IMR-90 (cell line): ENCODE data around the gene AIF1.

Source experiments
- BHLHE40 ChIP-seq: fragments of 150-350 bp; IDR thresholded peaks from 2 replicates; pipeline ENCODE4 v1.6.1; 2016; ENCODE audit warnings: mild to moderate bottlenecking, low read depth, low read length
- CEBPB ChIP-seq: IDR thresholded peaks from 2 replicates; pipeline ENCODE4 v1.6.1; 2012; ENCODE audit warnings: low read depth, low read length, improper control_type of control experiment
- FOS ChIP-seq: fragments of 150-350 bp; IDR thresholded peaks from 2 replicates; pipeline ENCODE4 v1.6.1; 2016; ENCODE audit warnings: low read depth, low read length
- MAFK ChIP-seq: IDR thresholded peaks from 2 replicates; pipeline ENCODE4 v1.6.1; 2012; ENCODE audit warnings: low read depth, low read length, improper control_type of control experiment
- MAZ ChIP-seq: IDR thresholded peaks from 2 replicates; pipeline ENCODE4 v1.6.1; 2012; ENCODE audit warnings: low read depth, mild to moderate bottlenecking, low read length, improper control_type of control experiment, moderate library complexity, borderline replicate concordance
- MXI1 ChIP-seq: IDR thresholded peaks from 2 replicates; pipeline ENCODE4 v1.6.1; 2012; ENCODE audit warnings: low read depth, mild to moderate bottlenecking, low read length, moderate library complexity, borderline replicate concordance
- NFE2L2 ChIP-seq: fragments of 150-350 bp; IDR thresholded peaks from 2 replicates; pipeline ENCODE4 v1.6.1; 2016; ENCODE audit warnings: low read depth, mild to moderate bottlenecking, low read length
- POLR2A ChIP-seq: IDR thresholded peaks from 2 replicates; pipeline ENCODE4 v1.6.1; 2012; ENCODE audit warnings: mild to moderate bottlenecking, low read depth, low read length
- RCOR1 ChIP-seq: IDR thresholded peaks from 2 replicates; pipeline ENCODE4 v1.6.1; 2012; ENCODE audit warnings: mild to moderate bottlenecking, low read length, improper control_type of control experiment; ENCODE audit not compliant: insufficient replicate concordance
- RFX5 ChIP-seq: IDR thresholded peaks from 2 replicates; pipeline ENCODE4 v1.8.0; 2012; ENCODE audit warnings: low read depth, mild to moderate bottlenecking, low read length, moderate library complexity
- USF2 ChIP-seq: fragments of 150-350 bp; IDR thresholded peaks from 2 replicates; pipeline ENCODE4 v1.6.1; 2017; ENCODE audit warnings: mild to moderate bottlenecking, antibody characterized with exemption, low read length, low read depth
- TF ChIP-seq, protein P1 (sequence below): conservative IDR thresholded peaks from 2 replicates; pipeline ENCODE4 v1.5.1; 2012; ENCODE audit warnings: mild to moderate bottlenecking, low read depth, low read length, improper control_type of control experiment

DNA sequence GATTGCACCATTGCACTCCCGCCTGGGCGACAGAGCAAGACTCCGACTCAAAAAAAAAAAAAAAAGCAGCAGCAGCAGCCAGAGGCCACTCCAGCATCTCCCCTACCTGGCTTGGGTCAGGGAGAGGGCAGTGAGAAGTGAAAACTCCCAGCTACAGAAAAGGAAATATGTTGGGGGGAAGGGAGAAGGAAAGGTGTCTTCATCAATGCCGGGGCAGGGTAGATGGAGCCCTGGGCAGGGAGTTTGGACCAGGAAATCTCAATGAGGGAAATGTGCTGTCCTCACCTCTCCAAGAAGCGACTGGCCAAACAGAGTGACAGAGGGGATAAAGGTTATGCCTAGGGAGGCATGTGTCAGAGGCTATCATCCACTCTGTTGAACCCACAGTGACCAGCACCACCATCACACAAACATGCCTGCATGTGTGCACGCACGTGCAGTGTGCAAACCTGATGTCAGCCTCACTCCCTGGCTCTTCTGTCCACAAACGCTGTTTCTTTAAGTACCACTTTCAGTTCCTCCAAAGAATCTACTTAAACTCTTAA lies 887 bp upstream of the AIF1 start:
- TF ChIP-seq, protein P1, sequence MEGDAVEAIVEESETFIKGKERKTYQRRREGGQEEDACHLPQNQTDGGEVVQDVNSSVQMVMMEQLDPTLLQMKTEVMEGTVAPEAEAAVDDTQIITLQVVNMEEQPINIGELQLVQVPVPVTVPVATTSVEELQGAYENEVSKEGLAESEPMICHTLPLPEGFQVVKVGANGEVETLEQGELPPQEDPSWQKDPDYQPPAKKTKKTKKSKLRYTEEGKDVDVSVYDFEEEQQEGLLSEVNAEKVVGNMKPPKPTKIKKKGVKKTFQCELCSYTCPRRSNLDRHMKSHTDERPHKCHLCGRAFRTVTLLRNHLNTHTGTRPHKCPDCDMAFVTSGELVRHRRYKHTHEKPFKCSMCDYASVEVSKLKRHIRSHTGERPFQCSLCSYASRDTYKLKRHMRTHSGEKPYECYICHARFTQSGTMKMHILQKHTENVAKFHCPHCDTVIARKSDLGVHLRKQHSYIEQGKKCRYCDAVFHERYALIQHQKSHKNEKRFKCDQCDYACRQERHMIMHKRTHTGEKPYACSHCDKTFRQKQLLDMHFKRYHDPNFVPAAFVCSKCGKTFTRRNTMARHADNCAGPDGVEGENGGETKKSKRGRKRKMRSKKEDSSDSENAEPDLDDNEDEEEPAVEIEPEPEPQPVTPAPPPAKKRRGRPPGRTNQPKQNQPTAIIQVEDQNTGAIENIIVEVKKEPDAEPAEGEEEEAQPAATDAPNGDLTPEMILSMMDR: no peak
- no peak for TF ChIP-seq POLR2A
- TF ChIP-seq NFE2L2: no peak
- TF ChIP-seq MAZ: no peak
- TF ChIP-seq BHLHE40: no peak
- TF ChIP-seq FOS: no peak
- no peak for TF ChIP-seq RFX5
- no peak for TF ChIP-seq CEBPB
- TF ChIP-seq MAFK: no peak
- no peak for TF ChIP-seq RCOR1
- no peak for TF ChIP-seq MXI1
- no peak for TF ChIP-seq USF2
